Panc1 (cell line): ENCODE data around the gene PXN. TPM values are rescaled to one million over a fixed set of nuclear protein-coding genes. Genes with fewer than 3 reads are reported as not detected.
A peak's percentile ranks its signal among the peaks of the same experiment; 100 is the strongest.

ENCODE experiments used
- ATAC-seq: fragments of 200-7000 bp; cut with Tn5 transposase; 2 replicates; pipeline ENCODE4 v1.9.1; 2020; ENCODE audit warnings: mild to moderate bottlenecking, moderate library complexity
- BruUV-seq: library from RNA; stranded (reverse); fragments of 400-500 nt; replicated peaks from 2 replicates; lab custom pipeline; 2021; lab: Mats Ljungman, UMichigan
- CTCF ChIA-PET: fragments of 300-600 bp; sonication (Branson Sonifier 250); formaldehyde crosslinking; loops from one replicate; lab custom pipeline; 2022; ENCODE audit warnings: antibody characterized with exemption; lab: Charles Lee
- POLR2A ChIA-PET: fragments of 300-600 bp; sonication (Branson Sonifier 250); formaldehyde crosslinking; loops from one replicate; lab custom pipeline; 2022; ENCODE audit warnings: antibody characterized with exemption; lab: Charles Lee
- DNase-seq: peaks from one replicate; pipeline ENCODE4 v3.0.0-alpha.2; 2010; ENCODE audit warnings: low read depth, low spot score
- H3K27ac ChIP-seq: 2 replicates; pipeline ENCODE4 v1.5.1; 2011; ENCODE audit warnings: mild to moderate bottlenecking, low read length, inconsistent platforms
- H3K27me3 ChIP-seq: fragments of 200-500 bp; sonication (Bioruptor generic); 2 replicates; pipeline ENCODE4 v1.6.0; 2014; ENCODE audit warnings: low read length, inconsistent platforms; ENCODE audit not compliant: control insufficient read depth, insufficient read depth
- H3K36me3 ChIP-seq: fragments of 200-500 bp; sonication (Bioruptor generic); 2 replicates; pipeline ENCODE4 v1.5.1; 2014; ENCODE audit warnings: inconsistent platforms, mild to moderate bottlenecking, low read length, moderate library complexity; ENCODE audit not compliant: control insufficient read depth, insufficient read depth
- H3K4me1 ChIP-seq: 2 replicates; pipeline ENCODE4 v1.5.1; 2011; ENCODE audit warnings: inconsistent platforms, mild to moderate bottlenecking, low read length, moderate library complexity; ENCODE audit not compliant: control insufficient read depth, insufficient read depth
- H3K4me3 ChIP-seq, 2 experiments: 2 replicates each; pipeline ENCODE4 v1.5.1; 2011 to 2012; ENCODE audit warnings: low read depth in 2 of 2, low read length in 2 of 2, mild to moderate bottlenecking in 2 of 2, inconsistent platforms in 1 of 2, moderate library complexity in 1 of 2
- H3K9me3 ChIP-seq: fragments of 200-500 bp; sonication (Bioruptor generic); 2 replicates; pipeline ENCODE4 v1.5.1; 2014; ENCODE audit warnings: low read depth, mild to moderate bottlenecking, inconsistent platforms, low read length, moderate library complexity; ENCODE audit not compliant: control insufficient read depth, insufficient read depth
- POLR2AphosphoS5 ChIP-seq: IDR thresholded peaks from 2 replicates; pipeline ENCODE4 v1.6.1; 2012; ENCODE audit warnings: mild to moderate bottlenecking, low read depth, low read length, moderate library complexity
- SIN3A ChIP-seq: IDR thresholded peaks from 2 replicates; pipeline ENCODE4 v1.6.1; 2012; ENCODE audit warnings: low read depth, mild to moderate bottlenecking, low read length, moderate library complexity, borderline replicate concordance; ENCODE audit not compliant: insufficient read depth
- TCF7L2 ChIP-seq: IDR thresholded peaks from 2 replicates; pipeline ENCODE4 v1.6.1; 2011; ENCODE audit warnings: mild to moderate bottlenecking, low read depth, low read length, inconsistent platforms
- in situ Hi-C: cut with HindIII; loops from 2 replicates; pipeline ENCODE4 v1.10.0; 2016; ENCODE audit warnings: low sequenced_read_pairs, low pct_unique_long_range_greater_than_20kb
- intact Hi-C: fragments of 100-400 bp; cut with micrococcal nuclease; formaldehyde crosslinking; loops from one replicate; pipeline ENCODE4 v1.10.0; 2022; ENCODE audit not compliant: unreplicated experiment
- total RNA-seq: library from RNA; stranded (reverse); gene quantifications from one replicate; pipeline ENCODE4 v1.2.1, GENCODE V29; 2021; ENCODE audit not compliant: unreplicated experiment
- TF ChIP-seq, protein P1 (sequence below), 2 experiments: IDR thresholded peaks; 2 replicates each; pipeline ENCODE4 v1.6.1; 2011 to 2012; ENCODE audit warnings: low read depth in 2 of 2, control low read depth in 1 of 2, low read length in 1 of 2, mild to moderate bottlenecking in 1 of 2, moderate library complexity in 1 of 2; ENCODE audit not compliant: insufficient read depth in 1 of 2
- TF ChIP-seq, protein P2 (sequence below): fragments of 450-650 bp; IDR thresholded peaks from 2 replicates; pipeline ENCODE4 v1.5.1; 2017; ENCODE audit warnings: mild to moderate bottlenecking

Gene PXN
- total RNA-seq, 1 experiment from 2014 or later = 484 TPM

DNA sequence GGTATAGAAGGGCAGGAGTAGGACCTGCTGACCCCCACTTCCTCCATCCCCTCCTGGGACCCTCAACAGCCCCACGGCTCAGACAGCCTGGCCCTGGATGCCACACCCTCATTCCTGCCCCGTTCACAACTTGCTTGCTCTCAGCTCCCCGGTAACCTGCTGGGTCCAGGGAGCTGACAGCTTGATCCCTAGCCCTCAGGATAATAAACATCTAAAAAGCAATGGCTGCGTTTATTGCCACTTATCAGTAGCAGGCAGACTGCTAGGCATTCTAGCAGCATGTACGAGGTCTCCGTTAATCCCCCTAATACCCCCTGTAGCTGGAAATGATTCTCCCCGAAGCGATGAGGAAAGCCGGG, 40.4 kb downstream of the PXN start:
- intact Hi-C loops = no loop called here
- peaks cover 26% of the 10 kb centered on the region for H3K36me3 ChIP-seq
- H3K9me3 ChIP-seq = no peaks in the 10 kb centered on the region
- ATAC-seq (no peak), DNase-seq (no peak)
- H3K27ac ChIP-seq = peak overlapping the region; percentile 100
- TF ChIP-seq SIN3A = no peak
- TF ChIP-seq, protein P1, sequence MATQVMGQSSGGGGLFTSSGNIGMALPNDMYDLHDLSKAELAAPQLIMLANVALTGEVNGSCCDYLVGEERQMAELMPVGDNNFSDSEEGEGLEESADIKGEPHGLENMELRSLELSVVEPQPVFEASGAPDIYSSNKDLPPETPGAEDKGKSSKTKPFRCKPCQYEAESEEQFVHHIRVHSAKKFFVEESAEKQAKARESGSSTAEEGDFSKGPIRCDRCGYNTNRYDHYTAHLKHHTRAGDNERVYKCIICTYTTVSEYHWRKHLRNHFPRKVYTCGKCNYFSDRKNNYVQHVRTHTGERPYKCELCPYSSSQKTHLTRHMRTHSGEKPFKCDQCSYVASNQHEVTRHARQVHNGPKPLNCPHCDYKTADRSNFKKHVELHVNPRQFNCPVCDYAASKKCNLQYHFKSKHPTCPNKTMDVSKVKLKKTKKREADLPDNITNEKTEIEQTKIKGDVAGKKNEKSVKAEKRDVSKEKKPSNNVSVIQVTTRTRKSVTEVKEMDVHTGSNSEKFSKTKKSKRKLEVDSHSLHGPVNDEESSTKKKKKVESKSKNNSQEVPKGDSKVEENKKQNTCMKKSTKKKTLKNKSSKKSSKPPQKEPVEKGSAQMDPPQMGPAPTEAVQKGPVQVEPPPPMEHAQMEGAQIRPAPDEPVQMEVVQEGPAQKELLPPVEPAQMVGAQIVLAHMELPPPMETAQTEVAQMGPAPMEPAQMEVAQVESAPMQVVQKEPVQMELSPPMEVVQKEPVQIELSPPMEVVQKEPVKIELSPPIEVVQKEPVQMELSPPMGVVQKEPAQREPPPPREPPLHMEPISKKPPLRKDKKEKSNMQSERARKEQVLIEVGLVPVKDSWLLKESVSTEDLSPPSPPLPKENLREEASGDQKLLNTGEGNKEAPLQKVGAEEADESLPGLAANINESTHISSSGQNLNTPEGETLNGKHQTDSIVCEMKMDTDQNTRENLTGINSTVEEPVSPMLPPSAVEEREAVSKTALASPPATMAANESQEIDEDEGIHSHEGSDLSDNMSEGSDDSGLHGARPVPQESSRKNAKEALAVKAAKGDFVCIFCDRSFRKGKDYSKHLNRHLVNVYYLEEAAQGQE (IDR thresholded peaks at IDR 0.05; ENCODE audit: insufficient read depth in 1 of 2, low read depth in 2 of 2, low read length in 1 of 2) = no peak
- TF ChIP-seq, protein P2, sequence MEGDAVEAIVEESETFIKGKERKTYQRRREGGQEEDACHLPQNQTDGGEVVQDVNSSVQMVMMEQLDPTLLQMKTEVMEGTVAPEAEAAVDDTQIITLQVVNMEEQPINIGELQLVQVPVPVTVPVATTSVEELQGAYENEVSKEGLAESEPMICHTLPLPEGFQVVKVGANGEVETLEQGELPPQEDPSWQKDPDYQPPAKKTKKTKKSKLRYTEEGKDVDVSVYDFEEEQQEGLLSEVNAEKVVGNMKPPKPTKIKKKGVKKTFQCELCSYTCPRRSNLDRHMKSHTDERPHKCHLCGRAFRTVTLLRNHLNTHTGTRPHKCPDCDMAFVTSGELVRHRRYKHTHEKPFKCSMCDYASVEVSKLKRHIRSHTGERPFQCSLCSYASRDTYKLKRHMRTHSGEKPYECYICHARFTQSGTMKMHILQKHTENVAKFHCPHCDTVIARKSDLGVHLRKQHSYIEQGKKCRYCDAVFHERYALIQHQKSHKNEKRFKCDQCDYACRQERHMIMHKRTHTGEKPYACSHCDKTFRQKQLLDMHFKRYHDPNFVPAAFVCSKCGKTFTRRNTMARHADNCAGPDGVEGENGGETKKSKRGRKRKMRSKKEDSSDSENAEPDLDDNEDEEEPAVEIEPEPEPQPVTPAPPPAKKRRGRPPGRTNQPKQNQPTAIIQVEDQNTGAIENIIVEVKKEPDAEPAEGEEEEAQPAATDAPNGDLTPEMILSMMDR = no peak
- TF ChIP-seq TCF7L2 = no peak
- no peak for TF ChIP-seq POLR2AphosphoS5
- no TSS peak for BruUV-seq
- ChIA-PET CTCF (interaction anchor here (0.6 to 1.2 kb wide), 3 partner anchors 24 to 66 kb away, joined by 3 to 13 read pairs (median 4); partner anchors contain the start of genes PXN, RNU4-2 and RPLP0), POLR2A (interaction anchor here (0.6 to 1.8 kb wide), 3 partner anchors 20 to 66 kb away, joined by 3 to 4 read pairs (median 3); partner anchors contain the start of genes RNU4-2 and RPLP0)
- H3K4me1 ChIP-seq = peaks cover 87% of the 10 kb centered on the region
- H3K4me3 ChIP-seq = peak overlapping the region in 1 of 2 experiments; percentile 20; a peak in 2 of 4 replicates
- no peaks in the 10 kb centered on the region for H3K27me3 ChIP-seq
- in situ Hi-C loops = no loop called here

DNA sequence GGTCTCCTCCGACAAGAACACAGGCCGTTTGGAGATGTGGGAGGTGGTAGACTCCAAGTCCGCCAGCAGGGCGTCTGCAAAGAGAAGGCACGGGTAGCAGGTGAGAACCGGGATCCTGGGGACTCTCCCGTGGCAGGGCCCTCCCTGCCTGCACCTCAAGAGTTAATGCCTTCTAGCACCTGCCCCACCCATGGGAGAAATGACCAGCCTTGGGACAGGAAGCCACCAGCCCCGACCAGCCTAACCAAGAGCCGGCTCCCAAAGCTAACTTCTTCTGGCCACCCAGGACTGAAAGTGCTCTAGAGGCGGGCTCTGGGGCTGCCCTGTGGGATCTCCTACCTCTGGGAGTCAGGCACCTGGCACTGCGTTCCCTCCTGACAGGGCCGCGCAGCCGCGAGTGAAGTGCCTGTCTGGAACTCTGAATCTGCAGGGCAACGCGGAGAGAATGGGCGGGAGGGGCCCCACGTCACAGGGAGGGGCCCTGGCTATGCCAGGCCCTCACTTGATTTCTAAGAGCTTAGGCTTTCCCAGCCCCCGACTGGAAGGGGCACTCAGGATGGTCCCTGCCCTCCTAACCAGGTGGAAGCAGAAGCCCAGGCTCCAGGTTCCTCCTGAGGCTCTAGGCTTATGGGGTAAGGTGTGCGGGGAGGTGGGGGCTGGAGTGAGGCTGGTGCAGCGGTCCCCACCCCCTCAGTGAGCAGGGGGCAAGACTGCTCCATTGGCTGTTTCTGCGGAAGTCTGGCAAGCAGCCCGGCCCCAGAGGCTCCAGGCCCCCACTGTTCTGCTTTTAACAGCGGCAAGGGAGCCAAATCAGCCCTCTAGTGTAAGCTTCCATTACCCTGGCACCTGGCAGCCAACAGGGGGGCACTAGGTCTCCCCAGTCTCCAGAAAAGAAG, 41.0 kb downstream of the PXN start:
- CTCF ChIA-PET = interaction anchor here (1.1 to 1.2 kb wide), 2 partner anchors 23 to 41 kb away, joined by 3 to 4 read pairs; partner anchors contain the start of genes PXN and RPLP0
- H3K27me3 ChIP-seq = no peaks in the 10 kb centered on the region
- H3K36me3 ChIP-seq = peaks cover 31% of the 10 kb centered on the region
- BruUV-seq = no TSS peak
- TF ChIP-seq SIN3A (0 out of 2 replicates have a peak, but pooled peaks have one; percentile 22), TCF7L2 (no peak), POLR2AphosphoS5 (peak; percentile 41; the same call in 1 of the 2 replicates)
- TF ChIP-seq, protein P2 = no peak
- TF ChIP-seq, protein P1 (IDR thresholded peaks at IDR 0.05; ENCODE audit: insufficient read depth in 1 of 2, low read depth in 2 of 2, low read length in 1 of 2) = no peak
- peak; percentile 43 for ATAC-seq
- peak overlapping the region; percentile 100 for H3K27ac ChIP-seq
- no peak for DNase-seq
- POLR2A ChIA-PET = interaction anchor here (0.8 to 1.8 kb wide), 2 partner anchors 23 to 67 kb away, joined by 3 to 4 read pairs; partner anchors contain the start of genes RNU4-2 and RPLP0
- intact Hi-C loops = no loop called here
- in situ Hi-C loops = no loop called here
- H3K4me1 ChIP-seq = peaks cover 86% of the 10 kb centered on the region
- no peaks in the 10 kb centered on the region for H3K9me3 ChIP-seq
- peak overlapping the region; percentile 14 to 32 for H3K4me3 ChIP-seq
